ES-I3 (cell line): ENCODE measurements around the gene MDFIC2.

Experiments
- H3K36me3 ChIP-seq: 2 replicates; pipeline ENCODE4 v1.6.1; 2013; ENCODE audit warnings: mild to moderate bottlenecking, low read length, control low read depth, moderate library complexity; ENCODE audit not compliant: insufficient read depth
- H3K4me1 ChIP-seq: 2 replicates; pipeline ENCODE4 v1.6.1; 2013; ENCODE audit warnings: mild to moderate bottlenecking, control low read depth, low read length; ENCODE audit not compliant: insufficient read depth
- H3K9ac ChIP-seq: 2 replicates; pipeline ENCODE4 v1.6.1; 2013; ENCODE audit warnings: low read depth, mild to moderate bottlenecking, low read length, moderate library complexity
- H3K9me3 ChIP-seq: 2 replicates; pipeline ENCODE4 v1.6.1; 2013; ENCODE audit warnings: mild to moderate bottlenecking, low read length, moderate library complexity; ENCODE audit not compliant: control insufficient read depth, insufficient read depth

The MDFIC2 gene

GRCh38 chr3:70182166-70182565, 130.3 kb downstream of the MDFIC2 start:
- no peaks in the 10 kb centered on the region for H3K36me3 ChIP-seq
- H3K9ac ChIP-seq: no peak overlapping the region
- no peaks in the 10 kb centered on the region; the same call in 1 of the 2 replicates for H3K9me3 ChIP-seq
- H3K4me1 ChIP-seq: peaks cover 19% of the 10 kb centered on the region

GRCh38 chr3:70180664-70181063, 131.8 kb downstream of the MDFIC2 start:
- H3K4me1 ChIP-seq: peaks cover 19% of the 10 kb centered on the region
- H3K36me3 ChIP-seq: no peaks in the 10 kb centered on the region
- no peaks in the 10 kb centered on the region; the same call in 1 of the 2 replicates for H3K9me3 ChIP-seq
- H3K9ac ChIP-seq: no peak overlapping the region

GRCh38 chr3:70179111-70179510, 133.3 kb downstream of the MDFIC2 start:
- Histone ChIP-seq H3K9ac (no peak overlapping the region), H3K4me1 (peaks cover 19% of the 10 kb centered on the region), H3K36me3 (no peaks in the 10 kb centered on the region), H3K9me3 (no peaks in the 10 kb centered on the region; the same call in 1 of the 2 replicates)

- no peak overlapping the region for H3K9ac ChIP-seq
- no peaks in the 10 kb centered on the region for H3K9me3 ChIP-seq
- no peaks in the 10 kb centered on the region for H3K36me3 ChIP-seq
- H3K4me1 ChIP-seq: peaks cover 14% of the 10 kb centered on the region
Observed at GRCh38 chr3:70177881-70178645, 134.4 kb downstream of the MDFIC2 start.

GRCh38 chr3:70176224-70176623, 136.2 kb downstream of the MDFIC2 start:
- H3K36me3 ChIP-seq: no peaks in the 10 kb centered on the region
- H3K4me1 ChIP-seq: no peaks in the 10 kb centered on the region
- H3K9ac ChIP-seq: no peak overlapping the region
- H3K9me3 ChIP-seq: no peaks in the 10 kb centered on the region

- H3K9me3 ChIP-seq: no peaks in the 10 kb centered on the region
- no peak overlapping the region for H3K9ac ChIP-seq
- no peaks in the 10 kb centered on the region for H3K4me1 ChIP-seq
- H3K36me3 ChIP-seq: no peaks in the 10 kb centered on the region
Observed at GRCh38 chr3:70156808-70157207, 155.6 kb downstream of the MDFIC2 start.

DNA sequence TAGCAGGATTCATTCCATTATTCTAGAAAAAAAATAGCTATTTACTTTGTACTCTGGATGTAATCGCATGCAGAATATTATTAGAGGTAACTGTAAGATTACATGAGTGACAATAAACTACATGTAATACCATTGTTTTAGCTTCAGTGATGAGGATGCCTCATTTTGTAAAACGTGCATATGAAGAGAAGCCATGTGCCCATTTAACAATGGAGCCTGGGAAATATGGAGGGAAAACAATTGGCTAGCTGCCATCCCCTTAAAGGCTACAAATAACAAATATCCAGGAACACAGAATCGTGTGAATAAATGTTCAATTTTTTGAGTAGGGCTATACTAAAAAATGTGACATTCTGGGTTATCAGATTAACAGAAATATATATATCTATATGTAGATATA, 161.8 kb downstream of the MDFIC2 start:
- no peaks in the 10 kb centered on the region for H3K9me3 ChIP-seq
- H3K36me3 ChIP-seq: no peaks in the 10 kb centered on the region
- H3K9ac ChIP-seq: no peak overlapping the region
- no peaks in the 10 kb centered on the region for H3K4me1 ChIP-seq

GRCh38 chr3:70149714-70150400, 162.6 kb downstream of the MDFIC2 start:
- Histone ChIP-seq H3K4me1 (no peaks in the 10 kb centered on the region), H3K9ac (no peak overlapping the region), H3K9me3 (no peaks in the 10 kb centered on the region)

More at GRCh38 chr3:70149714-70150400, 162.6 kb downstream of the MDFIC2 start:
- H3K36me3 ChIP-seq: no peaks in the 10 kb centered on the region
